ENCODE data around the gene BMAL2.

BMAL2 gene

GRCh38 chr12:27351476-27351875, 18.8 kb downstream of the BMAL2 start:
- FAIRE-seq (no peak), DNase-seq (ENCODE audit: low spot score) (no peak)

DNA sequence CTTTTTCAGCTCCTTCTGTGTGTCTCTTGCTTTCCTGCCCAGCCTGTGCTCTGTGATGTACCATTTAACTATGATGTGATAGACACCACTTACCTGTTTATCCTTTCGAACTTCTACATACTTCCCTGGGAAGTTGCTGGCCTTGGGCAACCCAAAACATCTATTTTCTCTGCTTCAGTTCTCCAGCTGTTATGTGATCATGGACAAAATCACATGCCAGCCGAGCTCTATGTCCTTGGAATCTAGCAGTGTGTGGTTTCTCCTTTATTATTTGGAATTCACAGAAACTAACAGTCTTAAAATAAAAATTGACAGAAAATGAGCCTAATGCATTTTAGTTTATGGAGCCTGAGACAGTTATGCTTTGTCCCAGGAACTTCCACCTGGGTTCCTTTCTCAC, 22.9 kb downstream of the BMAL2 start:
- no peak for FAIRE-seq
- no peak for DNase-seq (ENCODE audit: low spot score)

- no peak for DNase-seq (ENCODE audit: low spot score)
- no peak for FAIRE-seq
Measured at GRCh38 chr12:27355979-27356378, 23.3 kb downstream of the BMAL2 start.

- no peak for FAIRE-seq
- DNase-seq (ENCODE audit: low spot score) = no peak
Measured at GRCh38 chr12:27359578-27360340, 27.1 kb downstream of the BMAL2 start.

- FAIRE-seq = no peak
- DNase-seq (ENCODE audit: low spot score) = no peak
Measured at GRCh38 chr12:27361372-27361771, 28.7 kb downstream of the BMAL2 start.

DNA sequence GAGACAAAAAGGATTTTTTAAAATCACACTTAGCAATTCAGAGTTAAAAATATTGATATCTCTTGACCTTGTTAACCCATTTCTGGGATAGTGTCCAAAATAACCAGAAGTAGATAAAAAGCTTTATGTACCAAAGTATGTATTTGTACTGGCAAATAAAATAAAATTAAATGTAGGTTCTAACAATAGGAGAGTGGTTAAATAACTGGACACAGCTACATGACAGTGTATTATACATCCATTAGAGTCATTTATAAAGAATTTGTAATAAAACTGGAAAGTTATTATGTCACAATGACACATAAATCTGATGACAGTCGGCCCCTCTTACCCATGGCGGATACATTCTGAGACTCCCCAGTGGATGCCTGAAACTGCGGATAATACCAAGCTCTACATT, 34.0 kb downstream of the BMAL2 start:
- FAIRE-seq (no peak), DNase-seq (ENCODE audit: low spot score) (no peak)

GRCh38 chr12:27367078-27367477, 34.4 kb downstream of the BMAL2 start:
- no peak for DNase-seq (ENCODE audit: low spot score)

GRCh38 chr12:27382171-27382795, 49.6 kb downstream of the BMAL2 start:
- no peak for FAIRE-seq
- no peak for DNase-seq (ENCODE audit: low spot score)

More at GRCh38 chr12:27367078-27367477, 34.4 kb downstream of the BMAL2 start:
- no peak for FAIRE-seq
